ENCODE results near the gene ARNT2.
"Not testable (repeated sequence)": the region's sequence is repeated elsewhere in the genome, so short reads cannot be mapped to it uniquely, and the experiment has no call there.

Gene ARNT2

GRCh38 chr15:80508783-80509182, 104.6 kb downstream of the ARNT2 start:
- no peak overlapping the region for H3K4me3 ChIP-seq (ENCODE audit: low read depth, low read length)
- no peak for DNase-seq (ENCODE audit: low read depth)
- TF ChIP-seq CTCF (IDR thresholded peaks at IDR 0.05; ENCODE audit: low read depth, low read length, missing control alignments): no peak
- in situ Hi-C loops (cut with HindIII; ENCODE audit: low sequenced_read_pairs): no loop called here

GRCh38 chr15:80509800-80510199, 105.6 kb downstream of the ARNT2 start:
- in situ Hi-C loops (cut with HindIII; ENCODE audit: low sequenced_read_pairs): no loop called here
- DNase-seq (ENCODE audit: low read depth): no peak
- TF ChIP-seq CTCF (IDR thresholded peaks at IDR 0.05; ENCODE audit: low read depth, low read length, missing control alignments): no peak
- H3K4me3 ChIP-seq (ENCODE audit: low read depth, low read length): no peak overlapping the region

GRCh38 chr15:80510985-80511384, 106.8 kb downstream of the ARNT2 start:
- in situ Hi-C loops (cut with HindIII; ENCODE audit: low sequenced_read_pairs); H3K4me3 ChIP-seq (ENCODE audit: low read depth, low read length); DNase-seq (ENCODE audit: low read depth): not testable (repeated sequence)

- in situ Hi-C loops (cut with HindIII; ENCODE audit: low sequenced_read_pairs): no loop called here
- no peak for DNase-seq (ENCODE audit: low read depth)
- no peak overlapping the region for H3K4me3 ChIP-seq (ENCODE audit: low read depth, low read length)
- peak; percentile 32 for TF ChIP-seq CTCF (IDR thresholded peaks at IDR 0.05; ENCODE audit: low read depth, low read length, missing control alignments)
Observed at GRCh38 chr15:80512726-80513660, 108.8 kb downstream of the ARNT2 start.

- in situ Hi-C loops (cut with HindIII; ENCODE audit: low sequenced_read_pairs): no loop called here
- no peak for DNase-seq (ENCODE audit: low read depth)
- TF ChIP-seq CTCF (IDR thresholded peaks at IDR 0.05; ENCODE audit: low read depth, low read length, missing control alignments): no peak
- no peak overlapping the region for H3K4me3 ChIP-seq (ENCODE audit: low read depth, low read length)
Observed at GRCh38 chr15:80514071-80514780, 110.0 kb downstream of the ARNT2 start.

GRCh38 chr15:80517290-80517689, 113.1 kb downstream of the ARNT2 start:
- no peak overlapping the region for H3K4me3 ChIP-seq (ENCODE audit: low read depth, low read length)
- TF ChIP-seq CTCF (IDR thresholded peaks at IDR 0.05; ENCODE audit: low read depth, low read length, missing control alignments): no peak
- DNase-seq (ENCODE audit: low read depth): no peak
- in situ Hi-C loops (cut with HindIII; ENCODE audit: low sequenced_read_pairs): no loop called here

GRCh38 chr15:80518522-80518921, 114.3 kb downstream of the ARNT2 start:
- TF ChIP-seq CTCF (IDR thresholded peaks at IDR 0.05; ENCODE audit: low read depth, low read length, missing control alignments): no peak
- in situ Hi-C loops (cut with HindIII; ENCODE audit: low sequenced_read_pairs): no loop called here
- DNase-seq (ENCODE audit: low read depth): no peak
- H3K4me3 ChIP-seq (ENCODE audit: low read depth, low read length): no peak overlapping the region

Measured in astrocyte of the cerebellum (primary cell).